Effector CD8-positive, alpha-beta T cell (primary cell): ENCODE measurements around the gene COL13A1.

ENCODE experiments used
- DNase-seq: peaks from one replicate; lab custom pipeline; 2025; lab: John Stamatoyannopoulos, UW

Gene COL13A1

DNA sequence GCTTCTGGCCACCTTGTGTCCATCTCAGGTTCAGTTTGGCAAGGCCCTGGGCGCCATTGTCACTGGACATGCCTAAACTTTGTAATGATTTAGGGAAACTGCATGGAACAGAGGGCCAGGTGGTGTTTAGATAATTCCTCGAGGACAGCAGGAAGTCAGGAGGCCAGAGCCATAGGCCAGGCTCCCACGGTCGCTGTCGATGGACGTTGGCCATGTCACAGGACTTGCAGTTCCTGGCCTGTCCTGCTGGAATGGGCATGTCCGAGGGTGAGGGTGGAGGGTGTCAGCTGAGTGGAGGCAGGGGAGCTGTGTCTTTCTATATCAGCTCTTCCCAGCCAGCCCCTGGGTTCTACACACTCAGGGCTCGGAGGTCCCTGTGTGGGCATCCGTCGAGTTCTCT is 143.1 kb downstream of the COL13A1 start:
- no peak for DNase-seq

DNA sequence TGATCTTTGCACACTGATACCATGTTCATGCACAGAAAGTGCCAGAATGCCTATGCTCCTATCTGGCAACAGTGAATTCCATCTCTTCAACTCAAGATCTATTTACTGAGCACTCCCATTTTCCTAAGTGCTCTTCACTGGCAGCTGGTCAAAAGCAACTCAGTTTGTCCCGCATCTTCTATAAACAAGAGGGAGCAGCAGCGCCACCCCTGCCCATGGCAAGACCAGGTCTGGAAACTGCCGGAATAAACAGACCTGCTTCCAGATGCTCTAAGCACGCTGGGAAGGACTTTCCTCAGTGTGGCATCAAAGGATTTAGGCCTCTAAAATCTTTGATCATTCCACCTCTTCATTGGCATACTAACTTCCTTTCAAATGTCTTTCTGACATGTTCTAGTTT is 146.6 kb downstream of the COL13A1 start:
- no peak for DNase-seq

DNA sequence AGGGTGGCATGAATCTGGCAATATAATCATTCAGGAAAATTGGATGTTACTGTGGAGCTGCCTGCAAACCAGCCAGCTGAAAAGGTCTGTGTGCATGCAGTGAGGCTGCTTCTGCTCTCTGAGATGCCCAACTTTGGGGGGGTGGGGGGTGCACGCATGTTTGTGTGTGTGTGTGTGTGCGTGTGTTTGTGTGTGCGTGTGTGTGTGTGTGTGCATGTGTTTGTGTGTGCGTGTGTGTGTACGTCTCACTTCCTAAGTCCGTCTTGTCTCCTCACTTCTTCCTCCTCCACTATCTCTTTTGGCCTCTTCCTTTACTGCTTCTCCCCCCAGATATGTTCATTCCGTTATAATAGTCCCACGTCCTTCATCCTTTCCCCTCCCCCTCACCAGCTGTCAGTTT is 148.1 kb downstream of the COL13A1 start:
- DNase-seq = no peak

DNA sequence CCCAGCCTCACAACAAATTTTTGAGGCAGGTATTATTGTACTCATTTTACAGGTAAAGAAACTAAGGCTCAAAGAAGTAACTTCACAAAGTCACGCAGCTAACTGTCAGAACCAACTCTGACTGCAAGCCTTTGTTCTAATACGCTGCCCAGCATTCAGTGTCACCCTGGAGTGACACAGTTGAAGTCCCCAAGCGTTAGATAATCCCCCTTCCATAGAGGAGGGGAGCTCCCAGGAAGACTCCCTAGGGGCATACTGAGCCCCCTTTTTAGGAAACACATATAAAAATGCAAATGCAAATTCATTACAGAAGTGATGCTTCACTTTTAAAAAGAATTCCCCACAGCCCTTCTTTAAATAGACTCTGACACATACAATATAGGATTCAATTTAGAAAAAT is 150.0 kb downstream of the COL13A1 start:
- DNase-seq = no peak

DNA sequence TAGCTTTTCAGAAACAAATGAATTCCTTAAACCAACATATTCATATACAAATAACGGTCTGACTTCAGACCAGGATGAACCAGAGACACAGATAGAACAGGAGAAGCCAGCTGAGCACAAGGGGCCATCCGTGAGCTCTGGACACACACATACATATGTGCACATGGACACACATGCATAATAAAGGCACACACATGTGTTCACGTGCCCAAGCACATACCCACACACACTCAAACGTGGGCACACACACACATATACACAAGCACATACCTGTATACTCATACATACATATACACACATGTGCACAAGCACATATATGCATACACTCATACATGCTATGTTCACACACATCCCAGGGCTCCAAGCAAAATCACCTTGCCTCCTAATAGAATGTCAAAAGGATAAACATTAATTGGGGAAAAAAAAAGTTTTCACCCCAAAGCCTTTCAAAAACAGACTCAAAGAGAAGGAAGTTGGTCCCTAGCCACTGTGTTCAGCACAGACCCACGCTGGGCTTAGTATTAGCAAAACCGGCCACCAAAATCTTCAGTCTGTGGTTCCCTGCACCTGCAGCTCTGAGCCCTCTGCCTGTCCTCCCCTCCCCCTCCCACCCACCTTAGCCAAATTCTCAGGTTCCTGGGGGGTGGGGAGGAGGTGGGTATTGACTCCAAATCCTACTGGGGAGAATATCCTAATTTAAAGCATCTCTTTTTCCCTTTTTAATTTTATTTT is 150.5 kb downstream of the COL13A1 start:
- DNase-seq = no peak

DNA sequence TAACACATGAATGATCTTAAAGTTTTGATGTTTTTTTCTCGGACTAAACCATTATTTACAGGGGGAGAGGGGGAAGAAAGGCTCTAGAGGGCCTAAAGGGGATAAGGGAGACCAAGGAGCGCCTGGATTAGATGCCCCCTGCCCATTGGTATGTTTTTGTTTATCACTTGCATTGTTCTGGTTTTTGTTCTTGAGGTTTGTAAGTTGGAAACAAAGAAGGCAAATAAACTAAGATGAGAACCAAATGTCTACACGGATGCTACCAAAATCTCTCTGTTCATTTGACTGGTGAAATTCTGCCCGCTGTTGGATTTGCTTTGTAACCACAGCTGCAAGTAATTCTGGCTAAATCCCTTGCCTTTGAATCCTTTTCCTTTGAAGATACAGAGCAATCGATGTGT is 151.1 kb downstream of the COL13A1 start:
- no peak for DNase-seq

DNA sequence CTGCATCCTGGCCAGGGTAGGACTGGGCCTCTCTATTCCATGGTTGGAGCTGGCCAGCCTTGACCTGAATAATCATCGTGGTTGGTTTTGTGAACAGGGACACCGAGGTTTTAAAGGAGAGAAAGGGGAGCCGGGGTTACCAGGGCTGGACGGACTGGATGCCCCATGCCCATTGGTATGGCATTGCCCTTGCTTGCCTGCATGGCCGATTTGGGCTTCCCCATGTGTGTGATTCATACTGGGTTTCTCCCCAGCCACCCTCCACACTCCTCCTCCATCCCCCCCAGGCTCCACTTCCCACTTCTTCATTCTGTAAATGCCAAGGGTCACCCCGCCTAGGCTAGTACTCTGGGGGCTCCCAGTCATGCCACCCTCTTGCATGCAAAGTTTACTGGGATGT is 152.1 kb downstream of the COL13A1 start:
- DNase-seq = no peak

DNA sequence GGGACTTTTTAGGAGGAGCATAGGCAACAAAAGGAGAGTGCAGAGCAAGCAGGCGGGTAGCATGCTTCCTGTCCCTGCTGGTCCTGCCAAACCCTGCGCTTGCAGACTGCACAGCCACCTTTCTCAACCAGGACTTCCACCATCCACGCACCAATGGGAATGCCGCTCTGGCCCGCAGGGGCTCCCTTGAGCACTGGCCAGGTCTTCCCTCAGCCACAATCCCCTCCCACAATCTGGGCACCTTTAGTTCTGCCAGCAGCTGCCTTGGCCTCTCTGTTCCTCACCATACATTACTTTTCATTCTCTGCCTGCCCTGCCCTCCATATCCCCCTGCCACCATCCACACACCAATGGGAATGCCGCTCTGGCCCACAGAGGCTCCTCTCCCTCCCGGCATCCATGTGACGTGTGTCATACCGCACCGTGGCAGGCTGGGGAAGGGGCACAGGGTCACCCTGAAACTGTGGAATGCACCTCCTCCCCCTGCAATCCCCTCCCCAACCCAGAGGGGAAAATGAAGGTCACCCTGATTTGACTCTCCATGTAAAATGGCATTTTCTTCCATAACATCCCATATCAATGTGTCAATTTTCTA is 153.6 kb downstream of the COL13A1 start:
- no peak for DNase-seq

DNA sequence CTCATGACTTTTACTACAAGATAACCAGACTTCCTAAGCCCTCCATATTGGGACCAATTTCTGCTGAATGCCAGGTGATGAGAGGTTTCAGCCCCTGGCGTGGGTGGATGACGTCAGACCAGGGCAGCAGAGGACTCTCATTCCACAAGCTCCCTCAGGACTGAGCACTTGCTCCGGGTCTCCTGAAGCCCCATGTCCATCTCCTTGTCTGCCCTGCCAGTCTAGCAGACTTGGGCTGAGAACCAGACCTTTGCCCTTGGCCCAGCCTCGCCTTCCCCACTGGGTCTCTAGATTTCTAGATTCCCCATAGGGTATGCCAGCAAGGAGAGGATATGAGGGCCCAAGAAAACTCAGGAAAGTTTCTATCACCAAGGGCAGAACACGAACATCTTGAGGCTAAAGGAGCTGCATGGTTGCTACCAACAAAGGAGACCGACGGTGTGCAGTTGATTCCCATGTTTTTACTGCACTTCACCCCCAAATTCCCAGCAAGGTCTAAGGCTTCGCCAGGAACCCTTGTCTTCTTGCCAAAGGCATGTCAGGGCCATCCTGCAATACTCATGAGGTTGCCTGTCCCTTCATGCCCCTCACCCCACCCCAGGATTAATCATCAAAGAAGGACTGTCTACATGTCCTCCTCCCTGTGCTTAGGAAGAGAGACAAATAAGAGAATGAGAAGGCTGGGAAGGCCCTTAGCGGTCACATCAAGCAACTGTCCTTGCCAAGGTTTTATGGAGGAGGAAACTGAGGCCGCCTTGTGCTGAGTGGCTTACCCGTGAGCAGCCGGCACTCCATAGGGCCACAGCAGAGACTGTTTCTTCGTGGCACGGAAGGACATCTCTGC is 154.4 kb downstream of the COL13A1 start:
- DNase-seq = no peak

DNA sequence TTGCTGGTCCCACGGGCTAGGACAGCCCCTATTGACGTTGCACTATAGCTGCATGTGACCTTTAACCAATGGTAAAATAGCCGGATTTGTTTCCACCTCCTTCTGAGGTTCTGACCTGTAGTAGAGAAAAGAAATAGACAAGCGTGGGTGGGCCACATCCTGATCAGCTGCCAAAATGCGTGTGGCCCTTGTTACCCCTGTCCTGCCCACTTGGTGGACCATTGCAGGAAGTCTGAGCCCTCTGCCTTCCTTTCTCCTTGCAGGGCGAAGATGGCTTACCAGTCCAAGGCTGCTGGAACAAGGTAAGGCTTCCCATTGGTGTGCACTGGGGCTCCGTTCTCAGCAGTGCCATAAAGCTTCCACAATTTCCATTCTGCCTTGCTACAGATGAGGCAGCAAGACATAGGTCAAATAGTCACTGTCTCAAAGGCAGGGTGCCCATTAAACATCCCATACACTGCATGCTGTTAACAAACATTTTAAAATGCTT is 155.1 kb downstream of the COL13A1 start:
- no peak for DNase-seq

DNA sequence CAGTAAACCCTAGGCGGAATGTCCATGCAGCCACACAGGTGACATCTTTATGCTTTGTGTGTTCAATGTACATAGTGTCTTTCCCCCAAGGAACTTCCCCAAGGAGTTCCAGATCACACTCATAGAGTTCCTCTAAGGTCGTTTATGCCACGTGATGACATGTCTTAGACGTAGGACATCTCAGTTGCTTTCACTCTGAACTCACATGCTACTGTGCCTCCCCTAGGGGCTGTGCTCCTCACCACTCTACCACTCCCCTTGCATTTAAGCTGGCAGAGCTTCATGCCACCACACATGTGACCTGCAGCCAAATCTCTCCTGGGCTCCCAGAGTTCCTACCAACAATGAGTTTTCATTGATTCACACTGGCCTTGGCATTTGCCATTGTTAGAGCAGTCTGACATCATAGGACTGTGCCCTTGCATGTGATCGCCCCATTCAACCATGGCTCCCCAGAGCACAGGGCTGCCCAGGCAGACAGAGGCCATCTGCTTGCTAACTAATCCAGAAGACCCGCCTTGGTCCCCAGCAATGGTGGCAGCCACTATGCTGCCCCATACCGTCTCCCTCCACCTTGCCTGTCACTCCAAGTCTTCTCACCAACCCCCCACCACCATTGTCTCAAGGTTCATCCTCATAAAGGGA is 155.7 kb downstream of the COL13A1 start:
- DNase-seq = no peak

DNA sequence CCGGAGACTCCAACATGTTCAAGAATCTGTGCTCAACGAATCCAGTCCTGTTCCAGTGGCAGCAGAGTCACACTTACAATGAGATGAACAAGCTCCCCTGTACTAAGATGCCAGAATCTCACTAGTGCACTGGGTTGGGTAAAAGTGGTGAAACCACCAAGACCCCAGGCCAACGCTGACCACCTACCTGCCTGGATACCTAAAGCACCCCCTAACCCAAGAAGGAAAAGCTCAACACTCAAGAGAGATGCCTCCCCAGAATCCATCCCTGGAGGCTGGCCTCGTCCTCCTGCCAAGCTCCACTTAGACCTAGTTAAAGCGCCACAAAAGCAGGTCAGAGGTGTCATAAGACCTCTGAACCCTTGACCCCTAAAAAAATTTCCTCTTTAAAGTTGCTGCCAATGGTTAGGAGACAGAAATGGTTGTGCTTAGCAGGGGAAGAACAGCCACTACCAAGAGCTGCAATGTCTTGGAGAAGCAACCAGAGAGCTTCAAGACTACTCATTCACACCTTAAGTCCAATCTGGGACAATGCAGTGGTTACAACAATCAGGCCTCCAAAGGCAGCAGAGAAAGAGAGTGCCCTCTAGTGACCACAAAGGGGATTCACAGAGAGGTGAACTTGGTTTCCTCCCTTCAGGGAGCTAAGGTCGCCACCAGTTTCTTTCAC is 156.3 kb downstream of the COL13A1 start:
- DNase-seq = no peak

DNA sequence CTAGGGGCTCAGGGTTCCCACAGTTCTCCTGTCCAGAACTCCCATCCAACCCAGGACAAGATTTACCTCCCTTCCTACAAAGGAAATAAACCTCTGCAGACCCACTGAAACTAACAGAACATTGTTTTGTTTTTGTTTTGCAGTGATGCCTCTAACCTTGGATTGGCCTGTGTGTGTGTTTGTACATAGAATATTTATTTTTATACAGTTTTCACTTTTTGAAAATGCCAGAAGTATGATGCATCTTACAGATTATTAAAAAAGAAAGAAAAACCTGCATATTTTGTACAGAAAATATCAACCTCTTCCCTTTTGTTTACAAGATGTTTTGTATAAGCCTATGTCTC is 156.8 kb downstream of the COL13A1 start:
- no peak for DNase-seq

DNA sequence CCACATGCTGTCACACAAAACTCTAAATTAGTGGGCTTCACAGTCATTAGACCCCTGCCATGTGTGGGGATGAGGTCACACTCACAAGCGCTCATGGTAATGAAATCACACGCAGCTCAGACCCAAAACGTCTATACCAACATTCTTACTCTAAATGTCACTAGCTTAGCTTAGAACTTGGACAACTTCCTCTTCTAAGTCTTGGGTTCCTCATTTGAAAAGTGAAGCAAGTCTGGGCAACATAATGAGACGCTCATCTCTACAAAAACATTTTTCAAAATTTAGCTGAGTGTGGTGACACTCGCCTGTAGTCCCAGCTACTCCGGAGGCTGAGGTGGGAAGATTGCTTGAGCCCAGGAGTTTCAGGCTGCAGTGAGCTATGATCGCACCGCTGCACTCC is 158.2 kb downstream of the COL13A1 start:
- no peak for DNase-seq

DNA sequence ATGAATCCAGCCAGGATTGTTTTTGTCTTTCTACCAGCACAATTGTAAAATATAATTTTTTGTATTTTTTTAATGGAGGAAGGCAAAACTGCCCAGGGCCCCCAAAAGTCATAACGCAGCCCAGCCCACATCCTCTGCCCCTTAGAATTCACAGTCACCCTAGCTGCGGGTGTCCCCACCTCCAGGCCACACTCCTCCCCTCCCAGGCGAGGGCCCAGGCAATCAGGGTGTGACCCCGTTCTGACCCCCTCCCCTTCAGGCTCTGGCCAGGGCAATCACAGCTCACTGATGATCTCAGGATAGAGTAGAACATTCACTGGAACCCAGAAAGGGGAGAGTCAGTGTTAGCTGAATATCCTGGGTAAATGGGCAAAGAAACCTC is 158.9 kb downstream of the COL13A1 start:
- no peak for DNase-seq

DNA sequence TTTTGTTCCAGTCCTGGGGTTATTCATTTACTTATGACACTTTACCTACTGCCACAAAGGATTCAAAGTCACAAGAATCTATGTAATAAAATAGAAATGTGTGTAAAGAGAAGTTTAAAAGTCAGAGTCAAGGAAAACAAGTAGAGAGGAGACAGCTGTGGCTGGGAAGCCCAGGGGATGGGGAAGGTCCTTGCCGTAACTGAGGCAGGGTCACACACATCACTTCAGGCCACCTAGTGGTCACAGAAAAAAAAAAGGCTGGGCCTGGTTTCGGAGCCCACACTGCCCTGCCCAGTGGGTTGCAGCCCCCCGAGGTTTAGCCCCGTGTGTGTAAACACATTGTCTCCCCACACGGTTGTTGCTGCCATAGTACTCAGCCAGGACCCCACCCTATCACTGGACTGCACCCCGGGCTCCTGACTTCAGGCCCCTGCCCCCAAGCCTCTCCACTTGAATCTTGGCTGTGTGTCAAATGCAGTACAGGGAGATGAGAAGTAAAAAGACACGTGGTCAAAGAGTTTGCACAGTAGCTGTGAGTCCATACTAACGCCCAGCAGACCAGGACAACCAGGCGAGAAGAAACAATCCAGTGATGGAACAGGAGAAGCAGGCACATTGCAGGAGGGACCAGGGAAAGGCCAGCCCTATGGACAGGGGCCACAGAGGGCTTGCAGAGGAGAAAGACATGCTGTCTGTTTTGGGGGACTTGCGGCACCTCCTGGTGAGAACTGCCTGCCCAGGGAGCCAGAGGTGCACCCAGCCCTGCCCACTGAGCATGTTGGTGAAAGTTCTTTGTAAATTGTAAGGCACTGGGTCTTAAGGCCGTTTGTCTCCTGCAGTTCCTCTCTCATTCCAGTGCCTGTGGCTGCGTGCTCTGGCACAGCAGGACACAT is 159.5 kb downstream of the COL13A1 start:
- no peak for DNase-seq

DNA sequence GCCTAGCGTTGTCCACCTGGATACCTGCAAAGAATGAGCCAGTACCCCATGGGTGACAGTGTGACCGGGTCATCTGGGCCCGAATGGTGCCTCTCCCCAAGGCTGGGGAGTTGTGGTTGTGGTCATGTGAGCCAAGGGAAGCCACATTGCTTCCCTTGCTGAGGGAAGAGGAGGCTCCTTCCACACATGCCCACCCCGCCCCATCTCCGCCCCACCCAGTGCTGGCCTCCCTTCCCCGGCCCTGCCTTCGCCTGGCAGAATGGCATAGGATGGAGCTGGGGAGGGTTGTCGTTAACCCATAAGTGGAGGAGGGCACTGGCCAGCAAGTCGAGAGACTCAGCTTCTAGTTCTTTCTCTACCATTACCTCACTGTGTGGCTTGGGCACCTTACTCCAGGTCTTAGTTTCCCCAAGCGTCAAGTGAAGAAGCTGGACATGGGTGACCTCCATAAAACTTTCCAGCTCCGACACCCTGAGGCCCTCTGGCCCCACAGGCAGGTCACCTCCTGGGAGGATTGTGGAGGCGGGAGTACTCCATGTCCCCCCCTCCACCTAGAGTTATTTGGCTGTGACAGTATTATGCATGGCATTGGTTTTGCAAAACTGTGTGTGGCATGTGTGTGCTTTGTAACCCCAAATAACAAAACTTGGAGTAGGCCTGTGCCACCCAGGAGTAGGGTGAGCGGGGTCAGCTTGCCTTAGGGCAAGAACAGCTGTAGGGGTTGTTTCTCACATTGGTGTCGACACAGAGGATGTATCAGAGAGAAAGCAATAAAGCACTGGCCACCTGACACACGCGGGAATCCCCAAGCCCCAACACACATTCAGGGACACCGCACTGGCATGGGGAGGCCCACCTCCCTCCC is 160.4 kb downstream of the COL13A1 start:
- DNase-seq = no peak

DNA sequence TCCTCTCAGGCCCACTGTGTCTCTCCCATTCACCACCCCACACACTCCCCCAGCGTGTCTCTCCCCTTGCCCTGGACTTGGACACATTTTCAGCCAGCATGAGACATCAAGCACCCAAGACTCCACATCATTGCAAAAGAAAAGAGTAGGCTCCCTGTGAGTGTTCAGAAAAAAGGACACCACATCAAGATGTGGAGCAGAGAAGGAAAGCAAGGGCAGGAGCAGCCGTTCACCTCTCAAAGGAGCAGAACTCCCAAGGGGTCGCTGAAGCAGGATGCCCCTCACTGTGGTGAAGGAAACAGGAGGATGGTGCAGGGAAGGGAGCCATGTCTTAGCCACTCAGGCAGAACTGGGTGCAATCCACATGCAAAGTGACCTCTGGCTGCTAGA is 161.0 kb downstream of the COL13A1 start:
- no peak for DNase-seq

DNA sequence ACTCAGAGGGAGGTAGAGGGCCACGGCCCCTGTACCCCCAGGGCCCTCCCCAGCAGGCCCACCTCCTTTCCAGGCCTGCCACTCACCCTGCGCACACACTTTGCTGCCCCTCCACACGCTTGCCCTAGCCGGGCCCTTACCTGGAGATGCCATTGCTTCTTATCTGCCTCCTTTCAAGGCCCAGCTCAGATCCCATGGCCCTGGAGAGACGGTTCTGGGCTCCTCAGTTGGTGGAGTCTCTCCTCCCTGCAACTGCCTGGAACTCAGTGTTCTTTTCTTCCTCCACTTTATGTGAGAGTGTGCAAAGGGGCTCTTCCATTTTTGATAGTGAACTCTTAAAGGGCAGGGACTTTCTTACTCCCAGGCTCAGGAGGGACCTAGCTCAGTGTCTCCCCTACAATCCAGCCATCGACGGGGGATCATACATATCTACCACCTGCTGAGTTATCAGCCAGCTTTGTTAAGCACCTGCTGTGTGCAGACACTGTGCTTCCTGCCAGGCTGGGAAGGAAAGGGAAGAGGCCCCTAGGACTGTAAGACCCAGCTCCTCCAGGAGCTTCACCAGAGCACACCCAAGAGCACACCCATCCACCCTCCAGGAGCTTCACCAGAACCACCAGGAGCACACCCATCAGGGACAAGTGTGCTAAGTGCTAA is 161.6 kb downstream of the COL13A1 start:
- no peak for DNase-seq
